ENCODE measurements around the gene WDR83.

DNA sequence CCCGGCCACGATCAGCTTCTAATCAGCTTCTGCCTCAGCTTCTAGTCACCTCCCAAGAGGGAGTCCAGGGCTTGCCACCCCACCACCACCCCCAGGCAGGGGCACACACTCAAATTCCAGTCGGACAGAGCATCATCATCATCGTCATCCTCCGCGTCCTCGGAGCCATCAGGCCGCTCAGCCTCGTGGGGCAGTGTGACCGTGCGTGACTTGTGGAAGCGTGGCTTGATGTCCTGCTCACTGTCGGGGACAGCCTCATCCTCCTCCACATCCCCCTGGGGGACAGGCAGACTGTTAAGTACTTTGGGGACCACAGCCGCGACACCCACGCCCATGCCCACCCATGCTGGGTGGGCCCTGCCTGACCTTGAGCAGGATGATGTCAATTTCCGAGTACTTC lies 44.6 kb downstream of the WDR83 start:
- TF ChIP-seq, protein P1, sequence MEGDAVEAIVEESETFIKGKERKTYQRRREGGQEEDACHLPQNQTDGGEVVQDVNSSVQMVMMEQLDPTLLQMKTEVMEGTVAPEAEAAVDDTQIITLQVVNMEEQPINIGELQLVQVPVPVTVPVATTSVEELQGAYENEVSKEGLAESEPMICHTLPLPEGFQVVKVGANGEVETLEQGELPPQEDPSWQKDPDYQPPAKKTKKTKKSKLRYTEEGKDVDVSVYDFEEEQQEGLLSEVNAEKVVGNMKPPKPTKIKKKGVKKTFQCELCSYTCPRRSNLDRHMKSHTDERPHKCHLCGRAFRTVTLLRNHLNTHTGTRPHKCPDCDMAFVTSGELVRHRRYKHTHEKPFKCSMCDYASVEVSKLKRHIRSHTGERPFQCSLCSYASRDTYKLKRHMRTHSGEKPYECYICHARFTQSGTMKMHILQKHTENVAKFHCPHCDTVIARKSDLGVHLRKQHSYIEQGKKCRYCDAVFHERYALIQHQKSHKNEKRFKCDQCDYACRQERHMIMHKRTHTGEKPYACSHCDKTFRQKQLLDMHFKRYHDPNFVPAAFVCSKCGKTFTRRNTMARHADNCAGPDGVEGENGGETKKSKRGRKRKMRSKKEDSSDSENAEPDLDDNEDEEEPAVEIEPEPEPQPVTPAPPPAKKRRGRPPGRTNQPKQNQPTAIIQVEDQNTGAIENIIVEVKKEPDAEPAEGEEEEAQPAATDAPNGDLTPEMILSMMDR (conservative IDR thresholded peaks at IDR 0.05; ENCODE audit: low read depth, low read length) = no peak
- TF ChIP-seq RAD21 (IDR thresholded peaks at IDR 0.05; ENCODE audit: low read length) (no peak), POLR2A (IDR thresholded peaks at IDR 0.05; ENCODE audit: low read depth, low read length) (no peak), NFE2L2 (IDR thresholded peaks at IDR 0.05; ENCODE audit: low read depth, low read length) (no peak), MXI1 (IDR thresholded peaks at IDR 0.05; ENCODE audit: borderline replicate concordance, low read depth, low read length) (no peak), RCOR1 (IDR thresholded peaks at IDR 0.05; ENCODE audit: insufficient replicate concordance, low read length) (no peak), CHD1 (IDR thresholded peaks at IDR 0.05; ENCODE audit: low read depth, low read length) (no peak), BHLHE40 (IDR thresholded peaks at IDR 0.05; ENCODE audit: low read depth, low read length) (no peak), CEBPB (IDR thresholded peaks at IDR 0.05; ENCODE audit: low read depth, low read length) (no peak)
- TF ChIP-seq, protein P2, sequence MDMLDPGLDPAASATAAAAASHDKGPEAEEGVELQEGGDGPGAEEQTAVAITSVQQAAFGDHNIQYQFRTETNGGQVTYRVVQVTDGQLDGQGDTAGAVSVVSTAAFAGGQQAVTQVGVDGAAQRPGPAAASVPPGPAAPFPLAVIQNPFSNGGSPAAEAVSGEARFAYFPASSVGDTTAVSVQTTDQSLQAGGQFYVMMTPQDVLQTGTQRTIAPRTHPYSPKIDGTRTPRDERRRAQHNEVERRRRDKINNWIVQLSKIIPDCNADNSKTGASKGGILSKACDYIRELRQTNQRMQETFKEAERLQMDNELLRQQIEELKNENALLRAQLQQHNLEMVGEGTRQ (IDR thresholded peaks at IDR 0.05; ENCODE audit: low read depth, low read length) = no peak
- TF ChIP-seq, protein P3, sequence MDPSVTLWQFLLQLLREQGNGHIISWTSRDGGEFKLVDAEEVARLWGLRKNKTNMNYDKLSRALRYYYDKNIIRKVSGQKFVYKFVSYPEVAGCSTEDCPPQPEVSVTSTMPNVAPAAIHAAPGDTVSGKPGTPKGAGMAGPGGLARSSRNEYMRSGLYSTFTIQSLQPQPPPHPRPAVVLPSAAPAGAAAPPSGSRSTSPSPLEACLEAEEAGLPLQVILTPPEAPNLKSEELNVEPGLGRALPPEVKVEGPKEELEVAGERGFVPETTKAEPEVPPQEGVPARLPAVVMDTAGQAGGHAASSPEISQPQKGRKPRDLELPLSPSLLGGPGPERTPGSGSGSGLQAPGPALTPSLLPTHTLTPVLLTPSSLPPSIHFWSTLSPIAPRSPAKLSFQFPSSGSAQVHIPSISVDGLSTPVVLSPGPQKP (IDR thresholded peaks at IDR 0.05; ENCODE audit: borderline replicate concordance, low read depth, low read length) = no peak
